Measurements from ENCODE around the gene SLCO3A1.

The SLCO3A1 gene

GRCh38 chr15:92003515-92004067 lies 150.1 kb downstream of the SLCO3A1 start:
- no peak for DNase-seq (ENCODE audit: low read depth)

DNA sequence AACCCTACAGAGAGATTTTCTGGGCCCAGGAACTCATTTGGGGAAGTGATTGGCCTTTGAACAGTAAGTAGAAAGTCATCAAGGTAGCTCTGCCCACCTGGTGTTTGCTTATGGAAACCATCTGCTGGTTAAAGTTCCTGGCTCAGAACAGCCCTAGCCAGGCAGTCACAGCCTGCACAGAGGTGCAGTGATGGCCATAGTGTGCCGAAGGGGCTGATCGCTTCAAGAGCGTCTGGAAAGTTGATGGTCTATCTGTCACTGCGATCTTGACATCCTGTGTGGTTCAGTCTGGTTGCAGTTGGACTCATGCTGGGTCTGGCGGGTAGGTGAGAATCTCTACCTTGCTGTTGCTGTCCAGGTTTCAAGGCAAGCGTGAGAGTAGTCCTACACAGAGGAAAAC lies 151.6 kb downstream of the SLCO3A1 start:
- no peak for DNase-seq (ENCODE audit: low read depth)

- DNase-seq (ENCODE audit: low read depth), result no peak
Observed at GRCh38 chr15:92006186-92007028, 152.9 kb downstream of the SLCO3A1 start.

GRCh38 chr15:92009162-92009561 lies 155.7 kb downstream of the SLCO3A1 start:
- no peak for DNase-seq (ENCODE audit: low read depth)

DNA sequence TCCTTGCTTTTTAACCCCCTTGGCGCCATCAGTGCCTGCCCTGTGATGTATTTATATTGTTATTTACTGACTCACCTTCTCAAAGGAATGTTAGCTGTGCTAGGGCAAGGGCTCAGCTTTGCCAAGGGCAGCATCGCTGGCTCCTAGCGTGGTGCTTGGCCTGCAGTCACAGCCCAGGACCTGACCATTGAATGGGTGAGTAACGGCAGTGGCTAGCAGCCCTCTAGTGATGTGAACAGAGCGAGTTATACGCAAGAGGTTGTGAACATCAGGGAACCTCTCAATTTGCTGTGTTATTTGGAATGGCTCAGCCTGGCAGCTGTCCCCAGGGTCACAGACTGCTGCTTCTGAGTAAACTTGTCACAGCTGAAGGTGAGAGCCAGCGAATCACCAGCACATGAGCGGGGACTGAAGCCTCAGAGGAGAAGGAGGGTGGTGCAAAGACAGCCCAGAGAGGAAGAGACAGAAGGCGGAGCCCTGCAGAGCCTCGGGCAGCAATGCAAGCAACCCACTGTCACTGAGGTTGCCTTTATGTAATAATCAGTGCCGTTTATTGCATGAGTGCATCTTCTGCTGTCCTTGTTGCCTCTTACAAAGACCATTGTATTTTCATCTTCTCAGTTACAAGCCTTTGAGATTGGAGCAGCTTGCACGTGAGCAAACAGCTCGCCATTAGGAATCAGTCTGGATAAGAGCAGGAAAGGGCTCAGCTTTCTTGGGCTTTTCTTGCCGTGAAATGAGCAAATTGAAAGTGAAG lies 158.3 kb downstream of the SLCO3A1 start:
- DNase-seq (ENCODE audit: low read depth), result no peak

GRCh38 chr15:92012368-92012629 lies 158.8 kb downstream of the SLCO3A1 start:
- no peak for DNase-seq (ENCODE audit: low read depth)

- no peak for DNase-seq (ENCODE audit: low read depth)
Observed at GRCh38 chr15:92012881-92013280, 159.4 kb downstream of the SLCO3A1 start.

DNA sequence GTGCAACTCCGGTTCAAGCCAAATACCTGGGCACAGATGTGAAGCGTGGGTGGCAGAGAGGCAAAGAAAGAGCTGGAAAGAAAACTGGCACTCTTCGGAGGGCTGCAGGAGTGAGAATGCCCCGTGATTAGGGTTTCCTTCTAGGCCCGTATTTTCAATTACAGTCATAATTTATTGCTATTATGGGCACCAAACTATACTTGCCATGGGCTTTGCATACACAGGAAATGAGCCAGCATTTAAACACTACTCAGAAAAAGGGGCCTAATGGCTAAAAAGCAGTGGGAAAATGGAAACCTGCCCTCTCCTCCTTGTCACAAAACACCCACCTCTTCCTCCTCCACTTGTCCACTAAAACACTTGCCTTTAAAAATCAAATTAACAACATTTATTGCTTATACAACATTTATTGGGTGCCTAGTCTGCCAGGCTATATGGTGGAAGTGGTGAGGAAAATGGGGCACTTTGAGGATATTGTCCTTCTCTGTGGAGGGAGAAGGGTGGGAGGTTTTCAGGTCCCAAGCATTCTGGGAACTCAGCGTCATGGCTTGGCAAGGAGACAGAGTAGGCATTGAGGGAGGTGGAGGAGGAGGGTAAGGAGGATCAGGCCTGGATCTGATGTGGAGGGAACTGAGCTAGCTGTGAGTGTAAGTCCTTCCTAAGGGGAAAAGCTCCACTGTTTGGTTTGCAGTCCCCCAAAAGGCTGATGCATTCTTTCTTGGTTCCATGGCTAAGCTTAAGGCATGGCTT lies 160.9 kb downstream of the SLCO3A1 start:
- DNase-seq (ENCODE audit: low read depth), result no peak

DNA sequence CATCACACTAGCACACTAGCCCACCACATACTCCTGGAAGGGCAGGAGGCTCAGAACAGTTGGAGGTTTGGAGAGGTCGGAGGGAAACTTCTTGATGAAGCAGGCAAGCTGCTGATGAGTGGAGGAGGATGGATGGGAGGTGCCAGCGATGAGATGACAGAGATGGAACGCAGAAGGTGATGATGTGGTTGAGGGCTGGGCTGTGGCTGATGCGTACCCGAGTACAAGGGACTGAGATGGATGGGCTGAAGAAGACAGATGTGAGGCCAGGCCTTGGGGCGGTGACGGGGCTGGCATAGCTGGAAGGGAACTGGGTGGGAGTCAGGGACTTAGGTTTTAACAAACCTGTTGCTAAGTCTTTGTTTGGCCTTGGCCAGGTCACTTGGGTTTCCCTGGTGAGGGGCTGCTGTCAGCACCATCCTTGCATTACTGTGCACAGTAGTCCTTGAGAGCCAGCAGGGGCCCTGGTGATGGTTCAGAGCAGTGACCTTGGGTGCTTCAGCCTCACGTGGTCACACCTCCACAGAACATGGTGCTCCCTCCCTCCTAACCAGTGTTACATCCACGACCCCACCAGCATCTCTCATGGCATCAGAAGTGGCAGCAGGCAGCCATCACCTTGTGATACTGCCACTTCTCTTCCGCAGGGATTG lies 164.5 kb downstream of the SLCO3A1 start:
- DNase-seq (ENCODE audit: low read depth), result no peak

- no peak for DNase-seq (ENCODE audit: low read depth)
Observed at GRCh38 chr15:92018535-92019239, 165.2 kb downstream of the SLCO3A1 start.

GRCh38 chr15:92019706-92020105 lies 166.2 kb downstream of the SLCO3A1 start:
- no peak for DNase-seq (ENCODE audit: low read depth)

DNA sequence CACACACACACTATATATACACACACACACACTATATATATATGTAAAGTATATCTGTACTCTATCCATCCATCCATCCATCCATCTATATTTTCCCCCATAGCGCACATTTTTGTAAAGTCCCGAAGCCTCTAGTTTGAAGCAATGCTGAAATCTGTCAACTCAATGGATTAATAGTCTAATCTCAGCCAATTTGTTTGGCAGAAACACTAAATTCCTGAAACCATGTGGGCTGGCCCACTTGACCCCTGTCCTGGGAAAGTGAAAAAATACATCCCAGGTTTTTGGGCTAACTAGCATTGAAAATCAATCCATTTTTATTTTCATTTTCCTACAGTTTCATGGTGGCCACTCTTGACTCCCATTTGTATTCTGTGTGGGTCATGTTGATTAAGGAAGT lies 166.7 kb downstream of the SLCO3A1 start:
- DNase-seq (ENCODE audit: low read depth), result no peak

DNA sequence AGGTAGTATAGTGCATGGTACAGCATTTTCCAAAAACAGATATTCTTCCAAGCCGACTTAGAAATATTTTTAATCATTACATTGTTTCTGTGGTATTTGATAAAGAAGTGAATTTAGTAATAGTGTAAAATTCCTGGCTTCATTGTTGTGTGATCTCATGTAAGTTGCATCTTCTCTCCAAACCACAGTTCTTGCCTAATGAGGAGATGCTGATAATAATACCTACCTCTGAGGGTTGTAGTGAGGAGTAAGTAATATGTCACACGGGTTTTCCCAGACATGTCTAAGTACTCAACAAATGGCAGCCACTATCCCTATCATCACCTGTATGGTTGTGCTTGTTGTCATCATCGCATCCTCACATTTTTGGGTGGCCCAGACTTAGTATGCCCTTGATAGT lies 167.3 kb downstream of the SLCO3A1 start:
- DNase-seq (ENCODE audit: low read depth), result peak; percentile 8

GRCh38 chr15:92021792-92022191 lies 168.3 kb downstream of the SLCO3A1 start:
- no peak for DNase-seq (ENCODE audit: low read depth)

DNA sequence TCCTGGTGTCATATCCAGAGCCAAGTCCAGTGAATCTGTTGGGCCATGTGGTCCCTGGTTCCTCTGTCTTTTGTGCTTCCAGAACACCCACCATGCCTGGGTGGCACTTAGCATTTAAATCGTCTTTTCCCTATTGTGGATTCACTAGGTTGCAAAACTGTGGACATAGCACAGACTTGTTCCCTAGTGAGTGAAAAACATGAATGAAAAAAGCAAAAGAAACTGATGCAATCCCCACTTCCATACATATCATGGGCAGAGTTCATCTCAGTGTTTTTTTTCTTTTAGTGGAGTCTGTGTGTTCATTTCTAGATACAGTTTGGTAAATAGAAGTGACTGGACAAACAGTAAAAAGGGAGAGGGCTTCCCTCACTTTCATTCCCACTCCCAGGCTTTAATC lies 170.5 kb downstream of the SLCO3A1 start:
- DNase-seq (ENCODE audit: low read depth), result no peak

DNA sequence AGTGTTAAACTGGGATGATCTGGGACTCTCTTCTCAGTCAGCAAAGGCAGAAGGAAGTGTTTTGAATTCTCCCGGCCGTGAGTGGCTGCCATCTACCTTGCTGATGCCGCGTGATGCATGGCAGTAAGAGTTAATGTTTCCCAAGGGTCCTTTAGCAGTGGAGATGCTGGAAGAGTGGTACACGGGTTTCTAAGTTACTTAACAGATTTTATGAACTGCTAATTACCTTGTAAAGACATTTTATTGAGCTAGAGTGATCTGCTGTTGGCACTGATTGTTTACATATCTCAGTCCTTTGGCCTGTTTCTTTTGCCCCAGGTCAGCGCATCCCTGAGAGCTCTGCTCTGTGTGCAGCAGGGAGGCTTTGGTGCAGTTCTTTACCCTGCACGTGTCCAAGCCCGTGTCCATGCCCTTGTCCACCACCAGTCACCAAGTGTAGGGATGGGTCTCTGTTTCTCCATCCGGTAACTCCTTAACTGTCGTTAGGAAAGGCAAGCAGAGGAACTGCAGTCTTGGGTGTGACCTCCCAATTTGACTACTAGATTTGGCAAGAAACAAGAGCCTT lies 172.3 kb downstream of the SLCO3A1 start:
- DNase-seq (ENCODE audit: low read depth), result no peak

- DNase-seq (ENCODE audit: low read depth), result no peak
Observed at GRCh38 chr15:92028389-92028724, 174.8 kb downstream of the SLCO3A1 start.

- DNase-seq (ENCODE audit: low read depth), result no peak
Observed at GRCh38 chr15:92029767-92030166, 176.3 kb downstream of the SLCO3A1 start.

DNA sequence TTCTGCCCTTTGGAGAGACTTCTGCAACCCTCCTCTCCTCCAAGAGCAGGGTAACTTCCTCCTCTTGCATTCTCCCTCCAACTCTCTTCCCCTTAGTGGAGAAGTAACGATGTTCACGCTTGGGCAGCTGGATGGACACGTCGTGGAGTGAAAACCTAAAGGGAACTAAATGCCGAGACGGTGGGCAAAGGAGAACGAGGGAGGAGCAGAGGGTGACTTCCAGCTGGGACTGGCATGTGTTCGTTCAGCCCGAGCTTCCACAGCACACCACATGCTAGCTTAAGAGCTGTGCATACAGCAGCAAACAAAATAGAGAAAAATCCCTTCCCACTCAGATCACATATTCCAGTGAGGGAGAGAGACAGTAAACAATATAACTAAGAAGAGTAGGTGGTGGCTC lies 179.8 kb downstream of the SLCO3A1 start:
- no peak for DNase-seq (ENCODE audit: low read depth)

DNA sequence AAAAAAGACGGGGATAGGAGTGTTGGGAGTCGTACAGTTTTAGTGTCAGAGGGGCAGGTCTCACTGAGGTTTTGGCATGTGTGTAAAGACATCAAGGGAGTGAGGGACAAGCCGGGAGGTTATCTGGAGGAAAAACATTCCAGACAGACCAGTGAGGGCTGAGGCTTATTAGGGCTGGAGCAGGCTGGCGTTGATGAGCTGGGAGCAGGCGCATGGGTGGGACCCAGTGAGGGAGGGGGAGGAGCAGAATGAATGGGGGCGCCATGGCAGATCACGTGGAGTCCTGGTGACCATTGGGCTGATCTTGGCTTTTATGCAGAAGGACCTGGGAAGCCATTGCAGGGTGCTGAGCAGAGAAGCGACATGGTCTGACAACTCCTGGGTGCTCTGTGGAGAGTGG lies 180.2 kb downstream of the SLCO3A1 start:
- no peak for DNase-seq (ENCODE audit: low read depth)

GRCh38 chr15:92034227-92034626 lies 180.7 kb downstream of the SLCO3A1 start:
- DNase-seq (ENCODE audit: low read depth), result no peak
